DMS53 (cell line): ENCODE data around the gene LRRN1.
A peak's percentile ranks its signal among the peaks of the same experiment; 100 is the strongest.

Experiments used
- DNase-seq: peaks from one replicate; lab custom pipeline; 2025; lab: John Stamatoyannopoulos, UW

The LRRN1 gene

DNA sequence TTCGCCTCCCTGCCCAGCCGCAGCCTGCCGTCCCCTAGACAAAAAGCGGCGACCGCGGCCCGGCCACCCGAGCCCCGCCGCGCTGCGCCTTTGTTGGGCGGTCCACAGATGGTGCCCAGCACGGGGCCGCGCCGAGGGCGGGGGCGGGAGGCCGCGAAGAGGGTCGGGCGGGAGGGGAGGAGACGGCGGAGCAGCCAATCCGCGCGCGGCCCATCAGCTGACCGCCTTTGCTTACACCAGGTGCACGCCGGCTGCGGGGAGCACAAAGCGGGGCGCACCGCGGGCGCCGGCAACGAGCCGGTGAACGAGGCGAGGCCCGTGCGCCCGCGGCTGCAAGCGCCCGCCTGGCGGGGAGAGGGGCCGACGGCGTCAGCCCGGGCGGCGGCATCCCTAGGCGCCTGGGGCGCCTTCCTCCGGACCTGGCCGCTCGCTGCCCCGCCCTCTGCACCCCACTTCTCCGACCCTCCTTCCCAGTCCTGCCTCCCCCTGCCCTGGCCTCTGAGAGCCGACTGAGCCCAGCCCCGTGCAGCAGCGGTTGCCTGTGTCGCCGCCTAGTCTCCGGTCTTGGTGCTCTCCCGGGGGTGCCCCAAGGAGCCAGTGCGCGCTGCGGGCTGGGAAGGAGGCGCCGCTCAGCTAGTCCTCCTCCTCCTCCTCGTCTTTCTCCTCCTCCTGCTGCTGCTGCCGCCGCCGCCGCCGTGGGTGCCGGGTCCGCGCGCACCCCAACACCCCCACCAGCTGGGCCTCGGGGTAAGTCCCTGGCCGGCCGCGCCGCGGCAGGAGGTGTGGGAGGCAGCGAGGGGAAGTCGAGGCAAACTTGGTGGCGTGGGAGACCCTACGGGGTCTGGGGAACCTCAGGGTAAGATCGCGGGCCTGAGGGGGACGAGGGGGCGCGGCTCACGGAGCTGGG lies at the start of gene LRRN1:
Gene LRRN1, plus strand, starts transcription at position 259 of the 907 bp plus-strand sequence. CDS start 45,211 bp downstream, outside the sequence.
- peak; percentile 69 for DNase-seq

DNA sequence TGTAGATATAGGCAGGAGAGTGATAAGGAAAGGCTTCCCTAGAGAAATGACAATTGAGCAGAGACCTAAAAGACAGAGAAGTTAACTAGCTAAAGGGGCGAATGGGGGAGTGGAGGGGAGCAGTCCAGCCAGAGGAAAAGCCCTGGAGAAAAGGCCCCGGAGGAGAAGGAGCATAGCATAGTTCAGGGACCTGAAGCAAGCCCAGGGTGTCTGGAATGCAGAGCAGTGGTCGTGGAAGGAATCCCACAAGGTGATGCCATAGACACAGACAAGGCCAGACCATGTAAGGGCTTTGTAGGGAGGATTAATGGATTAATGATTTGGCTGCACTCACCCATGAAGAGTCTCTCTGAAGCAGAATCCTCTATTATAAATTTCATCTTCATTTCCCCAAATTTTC lies 45.8 kb upstream of the LRRN1 start:
- DNase-seq: no peak

DNA sequence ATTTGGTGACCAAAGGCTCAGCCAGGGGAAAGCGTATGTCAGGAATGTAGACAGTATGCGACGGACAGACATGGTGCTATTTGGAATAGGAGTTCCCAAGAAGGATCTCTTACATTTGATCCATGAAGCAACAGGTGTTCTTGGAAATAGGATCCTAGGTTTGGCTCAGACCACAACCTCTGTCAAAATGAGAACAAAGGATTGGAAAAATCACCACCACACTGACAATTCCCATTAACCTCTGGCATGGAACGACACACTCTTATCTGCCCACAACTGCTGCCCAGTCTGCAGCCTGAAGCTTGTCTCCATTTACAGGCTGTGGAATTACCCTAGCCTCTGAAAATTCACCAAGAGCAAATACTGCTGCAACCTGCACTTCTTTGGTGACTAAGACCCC lies 33.6 kb upstream of the LRRN1 start:
- no peak for DNase-seq

GRCh38 chr3:3766140-3766539 lies 33.1 kb upstream of the LRRN1 start:
- no peak for DNase-seq

DNA sequence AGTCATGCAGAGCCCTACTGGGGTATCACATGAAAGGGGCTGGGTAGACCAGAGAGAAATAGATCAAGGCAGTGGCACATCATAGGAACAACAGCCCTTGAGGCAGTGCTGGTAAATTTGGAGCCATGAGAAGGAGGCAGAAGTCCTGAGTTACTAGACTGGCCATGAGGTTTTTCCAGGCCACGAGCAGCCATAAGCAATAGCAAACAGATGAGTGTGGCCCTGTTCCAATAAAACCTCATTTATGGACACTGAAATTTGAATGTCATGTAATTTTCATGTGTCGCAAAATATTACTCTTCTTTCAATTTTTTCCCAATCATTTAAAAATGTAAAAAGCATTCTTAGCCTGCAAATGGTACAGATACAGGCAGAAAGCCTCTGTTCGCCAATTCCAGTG lies 28.1 kb upstream of the LRRN1 start:
- no peak for DNase-seq

DNA sequence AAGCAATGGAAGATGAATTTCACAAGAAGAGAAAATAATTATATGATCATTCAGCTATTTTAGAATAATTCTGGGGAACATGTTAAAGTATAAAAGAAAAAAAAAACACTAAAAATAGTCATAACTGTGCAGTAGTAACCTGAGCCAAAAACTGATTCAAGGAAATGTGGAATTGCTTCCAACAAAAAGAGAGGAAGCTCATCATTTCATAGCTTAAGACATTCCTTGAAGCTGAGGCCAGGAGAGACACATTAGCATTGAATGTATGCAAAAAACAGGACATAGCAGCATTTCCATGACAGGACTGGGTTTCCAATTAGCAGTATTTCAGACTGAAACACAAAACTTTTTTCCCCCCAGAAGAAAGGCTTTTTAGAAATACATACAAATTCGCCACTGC lies 27.7 kb upstream of the LRRN1 start:
- DNase-seq: no peak

DNA sequence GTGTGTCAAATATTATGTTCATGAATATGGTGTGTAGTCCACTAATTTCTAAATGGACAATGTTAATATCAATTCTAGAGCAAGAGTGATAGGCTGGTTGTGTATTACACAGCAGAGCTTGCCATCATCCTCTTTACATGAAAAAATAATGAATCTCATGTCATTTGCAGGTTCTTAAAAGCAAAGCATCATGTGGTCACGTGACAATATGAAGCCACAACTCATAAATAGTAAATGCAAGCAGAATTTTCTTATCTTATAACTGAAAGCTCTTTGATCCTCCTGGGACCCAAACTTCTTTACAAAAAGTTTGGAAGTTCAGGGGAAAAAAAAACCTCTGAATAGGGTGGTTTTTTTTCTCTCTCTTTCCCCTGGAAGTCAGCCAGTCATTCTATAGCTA lies 26.9 kb upstream of the LRRN1 start:
- no peak for DNase-seq

GRCh38 chr3:3772920-3773319 lies 26.3 kb upstream of the LRRN1 start:
- no peak for DNase-seq

DNA sequence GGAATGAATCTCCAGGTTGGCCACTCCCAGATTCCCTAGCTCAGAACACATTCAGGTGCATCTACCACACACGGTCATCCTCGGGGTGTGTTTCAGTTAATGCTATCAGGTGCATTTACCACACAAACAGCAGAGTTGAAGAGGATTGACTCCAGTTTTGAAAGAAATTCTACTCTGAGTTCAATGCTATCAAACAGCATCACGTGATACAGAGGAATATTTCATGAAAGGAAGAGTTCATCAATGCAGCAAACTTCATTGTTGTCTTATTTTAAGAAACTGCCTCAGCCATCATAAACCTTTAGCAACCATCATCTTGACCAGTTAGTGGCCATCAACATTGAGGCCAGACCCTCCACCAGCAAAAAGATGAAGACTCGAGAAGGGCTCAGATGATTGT lies 22.6 kb upstream of the LRRN1 start:
- no peak for DNase-seq

- no peak for DNase-seq
Measured at GRCh38 chr3:3778216-3778615, 21.0 kb upstream of the LRRN1 start.

DNA sequence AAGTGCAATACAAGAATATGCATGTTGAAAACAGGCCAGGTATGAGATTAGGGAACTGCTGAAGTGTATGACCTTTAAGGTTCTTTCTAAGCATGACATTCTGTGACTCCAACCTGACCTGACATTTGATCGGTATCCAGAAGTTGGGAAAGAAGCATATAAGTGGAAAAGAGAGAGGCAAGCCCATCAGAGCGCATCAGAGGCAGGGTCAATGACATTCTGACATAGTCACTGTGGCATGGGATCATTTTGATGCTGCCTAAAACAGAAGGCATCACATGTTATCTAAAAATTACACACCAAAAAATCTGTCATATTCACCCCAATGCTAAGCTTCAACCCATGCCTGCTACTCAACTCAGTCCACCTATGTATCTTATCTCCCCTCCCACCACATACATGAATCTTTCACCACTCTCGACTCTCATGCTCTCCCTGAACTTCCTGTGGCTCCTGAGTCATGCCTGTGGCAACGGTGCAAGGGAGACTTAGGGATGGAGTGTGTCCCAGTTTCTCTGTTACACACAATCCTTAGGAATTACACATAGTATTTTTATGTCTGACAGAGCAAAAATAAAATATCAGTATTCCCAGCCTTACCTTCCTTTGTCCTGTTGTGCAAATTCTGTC lies 20.5 kb upstream of the LRRN1 start:
- DNase-seq: no peak

GRCh38 chr3:3782457-3782856 lies 16.8 kb upstream of the LRRN1 start:
- no peak for DNase-seq

GRCh38 chr3:3783210-3783609 lies 16.0 kb upstream of the LRRN1 start:
- no peak for DNase-seq

- DNase-seq: no peak
Measured at GRCh38 chr3:3783696-3784095, 15.5 kb upstream of the LRRN1 start.

GRCh38 chr3:3792391-3792790 lies 6.8 kb upstream of the LRRN1 start:
- DNase-seq: no peak

- DNase-seq: peak; percentile 23
Measured at GRCh38 chr3:3798631-3799113, 559 bp upstream of the LRRN1 start.

- peak; percentile 31 for DNase-seq
Measured at GRCh38 chr3:3800080-3800455, 837 bp downstream of the LRRN1 start.

DNA sequence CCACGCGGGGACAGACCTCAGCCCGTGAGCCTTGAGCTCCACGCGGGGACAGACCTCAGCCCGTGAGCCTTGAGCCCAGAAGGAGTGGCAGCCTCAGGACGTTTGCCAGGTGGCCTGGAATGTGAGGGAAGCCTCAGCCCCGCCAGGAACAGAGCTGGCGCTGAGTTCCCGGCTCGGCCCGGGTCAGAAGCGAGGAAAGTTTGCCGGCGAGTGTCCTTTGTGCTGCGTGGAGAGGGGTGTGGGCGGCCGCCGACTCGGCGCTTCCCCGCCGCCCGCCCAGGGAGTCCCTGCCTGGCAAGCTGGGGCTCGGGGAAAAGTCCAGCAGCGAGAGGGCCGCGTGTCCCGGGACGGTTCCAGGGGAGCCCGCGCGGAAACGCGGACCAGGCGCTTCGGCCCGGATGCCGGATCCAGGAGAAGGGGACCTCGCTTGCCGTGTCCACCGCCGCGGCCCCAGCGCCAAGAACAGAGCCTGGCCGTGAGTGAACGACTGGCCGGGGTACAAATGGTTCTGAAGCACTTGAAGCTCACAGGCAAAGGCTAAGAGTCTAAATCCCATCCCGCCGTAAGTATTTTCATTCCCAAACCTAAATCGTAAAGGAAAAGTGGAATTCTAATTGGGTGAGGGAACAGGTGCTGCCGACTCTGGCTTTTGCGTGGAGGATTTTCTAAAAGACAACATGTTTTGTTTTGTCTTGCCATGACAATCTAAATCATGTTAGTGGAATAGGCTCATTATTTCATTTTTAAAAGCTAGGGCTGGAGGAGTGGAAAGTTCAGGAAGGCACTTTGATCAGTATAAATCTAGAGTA lies 1.7 kb downstream of the LRRN1 start:
- peak; percentile 27 for DNase-seq

- DNase-seq: no peak
Measured at GRCh38 chr3:3801494-3801841, 2.2 kb downstream of the LRRN1 start.

DNA sequence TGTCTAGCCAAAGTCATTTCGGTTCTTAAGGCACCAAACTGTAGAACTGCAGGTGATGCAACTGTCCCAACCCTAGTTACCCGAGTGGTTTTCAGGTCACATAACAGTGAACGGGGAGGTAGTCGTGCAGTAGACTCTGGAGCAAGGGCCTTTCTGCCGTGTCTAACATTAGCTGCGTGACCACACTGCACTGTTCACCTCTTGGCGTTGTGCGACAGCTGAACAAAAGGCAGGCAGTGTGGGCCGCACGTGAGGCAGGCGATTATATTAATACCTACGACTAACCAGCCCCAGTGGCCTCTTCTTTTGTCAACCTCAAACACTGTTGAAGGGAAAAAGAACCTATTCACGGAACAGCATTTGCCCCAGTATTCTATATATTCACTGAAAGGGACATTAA lies 2.8 kb downstream of the LRRN1 start:
- DNase-seq: no peak

DNA sequence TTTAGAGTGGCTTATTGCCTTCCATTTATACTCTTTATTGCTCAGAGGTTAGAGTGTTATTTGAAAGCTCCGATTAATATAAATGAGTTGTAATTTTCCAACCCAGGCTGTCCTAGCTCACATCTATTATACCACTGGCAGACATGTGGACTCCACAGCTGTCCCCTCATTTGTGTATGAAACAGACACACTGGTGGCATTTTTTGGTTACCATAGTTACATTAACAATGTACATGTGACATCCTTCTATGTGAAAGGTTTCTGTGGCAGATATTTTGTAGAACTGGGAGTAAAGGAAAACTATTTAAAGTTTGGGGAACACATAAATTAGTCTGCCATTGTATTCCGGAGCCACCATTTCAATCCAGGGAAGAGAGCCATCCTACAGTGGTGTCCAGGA lies 5.3 kb downstream of the LRRN1 start:
- no peak for DNase-seq

DNA sequence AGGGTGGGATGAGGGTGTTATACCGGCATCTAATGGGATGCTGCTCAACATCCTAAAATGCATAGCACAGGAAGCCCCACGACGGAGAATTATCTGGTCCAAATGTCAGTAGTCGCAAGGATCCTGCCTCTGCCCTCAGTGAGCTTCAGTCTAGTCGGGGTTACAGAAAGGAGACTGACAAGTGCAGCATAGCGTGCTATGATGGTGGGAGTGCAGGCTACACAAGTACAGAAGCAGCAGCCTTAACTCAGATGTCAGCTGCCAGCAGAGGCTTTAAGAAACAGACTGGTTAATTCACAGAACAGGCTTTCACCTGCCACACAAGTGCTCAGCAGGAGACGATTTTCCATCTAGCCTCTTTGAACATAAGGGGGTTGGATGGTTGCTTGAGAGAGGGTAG lies 6.9 kb downstream of the LRRN1 start:
- no peak for DNase-seq

GRCh38 chr3:3806856-3807255 lies 7.6 kb downstream of the LRRN1 start:
- DNase-seq: no peak
